ENCODE results near the gene CFAP54.
"Not testable (repeated sequence)": the region's sequence is repeated elsewhere in the genome, so short reads cannot be mapped to it uniquely, and the experiment has no call there.

CFAP54 gene

GRCh38 chr12:96711364-96711763, 222.0 kb downstream of the CFAP54 start:
- no peak overlapping the region for H3K4me3 ChIP-seq (ENCODE audit: low read depth, low read length)
- TF ChIP-seq, protein P1, sequence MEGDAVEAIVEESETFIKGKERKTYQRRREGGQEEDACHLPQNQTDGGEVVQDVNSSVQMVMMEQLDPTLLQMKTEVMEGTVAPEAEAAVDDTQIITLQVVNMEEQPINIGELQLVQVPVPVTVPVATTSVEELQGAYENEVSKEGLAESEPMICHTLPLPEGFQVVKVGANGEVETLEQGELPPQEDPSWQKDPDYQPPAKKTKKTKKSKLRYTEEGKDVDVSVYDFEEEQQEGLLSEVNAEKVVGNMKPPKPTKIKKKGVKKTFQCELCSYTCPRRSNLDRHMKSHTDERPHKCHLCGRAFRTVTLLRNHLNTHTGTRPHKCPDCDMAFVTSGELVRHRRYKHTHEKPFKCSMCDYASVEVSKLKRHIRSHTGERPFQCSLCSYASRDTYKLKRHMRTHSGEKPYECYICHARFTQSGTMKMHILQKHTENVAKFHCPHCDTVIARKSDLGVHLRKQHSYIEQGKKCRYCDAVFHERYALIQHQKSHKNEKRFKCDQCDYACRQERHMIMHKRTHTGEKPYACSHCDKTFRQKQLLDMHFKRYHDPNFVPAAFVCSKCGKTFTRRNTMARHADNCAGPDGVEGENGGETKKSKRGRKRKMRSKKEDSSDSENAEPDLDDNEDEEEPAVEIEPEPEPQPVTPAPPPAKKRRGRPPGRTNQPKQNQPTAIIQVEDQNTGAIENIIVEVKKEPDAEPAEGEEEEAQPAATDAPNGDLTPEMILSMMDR (IDR thresholded peaks at IDR 0.05; ENCODE audit: low read depth, low read length) = no peak

GRCh38 chr12:96714199-96714598, 224.8 kb downstream of the CFAP54 start:
- H3K4me3 ChIP-seq (ENCODE audit: low read depth, low read length) = no peak overlapping the region
- TF ChIP-seq, protein P1 (IDR thresholded peaks at IDR 0.05; ENCODE audit: low read depth, low read length) = no peak

DNA sequence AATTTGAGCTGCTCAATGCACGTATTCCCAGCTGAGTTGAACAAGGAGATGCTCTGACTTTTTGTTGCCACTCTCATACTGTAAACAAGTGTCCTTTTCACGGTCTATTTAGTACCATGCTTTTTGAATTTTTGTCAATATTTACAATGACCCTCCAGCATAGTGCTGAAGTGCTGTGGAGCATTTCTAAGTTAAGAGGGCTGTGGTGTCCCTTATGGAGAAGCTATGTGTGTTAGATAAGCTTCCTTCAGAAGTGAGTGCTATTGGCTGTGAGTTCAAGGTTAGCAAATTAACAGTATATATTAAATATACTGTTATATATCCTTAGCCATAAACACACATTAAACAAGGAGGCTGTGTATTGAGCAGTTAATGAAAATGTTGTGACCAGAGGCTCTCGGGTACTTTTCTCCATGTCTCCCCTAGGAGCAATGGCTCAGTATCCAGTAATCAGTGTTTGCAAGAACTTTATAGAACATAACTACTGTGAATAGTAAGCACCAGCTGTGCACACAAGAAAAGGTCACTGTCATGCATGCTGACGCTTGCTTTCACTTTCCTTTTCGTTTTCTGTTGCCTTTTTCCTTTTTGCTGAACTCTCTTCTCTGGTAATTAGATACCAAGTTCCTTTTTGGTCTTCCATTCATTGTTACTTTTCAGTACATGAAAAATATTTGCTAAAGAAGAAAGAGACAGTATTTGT, 230.4 kb downstream of the CFAP54 start:
- H3K4me3 ChIP-seq (ENCODE audit: low read depth, low read length) = peak overlapping the region; percentile 61
- TF ChIP-seq, protein P1 (IDR thresholded peaks at IDR 0.05; ENCODE audit: low read depth, low read length) = no peak

GRCh38 chr12:96720363-96720705, 231.0 kb downstream of the CFAP54 start:
- TF ChIP-seq, protein P1 (IDR thresholded peaks at IDR 0.05; ENCODE audit: low read depth, low read length) = no peak
- peak overlapping the region; percentile 61 for H3K4me3 ChIP-seq (ENCODE audit: low read depth, low read length)

DNA sequence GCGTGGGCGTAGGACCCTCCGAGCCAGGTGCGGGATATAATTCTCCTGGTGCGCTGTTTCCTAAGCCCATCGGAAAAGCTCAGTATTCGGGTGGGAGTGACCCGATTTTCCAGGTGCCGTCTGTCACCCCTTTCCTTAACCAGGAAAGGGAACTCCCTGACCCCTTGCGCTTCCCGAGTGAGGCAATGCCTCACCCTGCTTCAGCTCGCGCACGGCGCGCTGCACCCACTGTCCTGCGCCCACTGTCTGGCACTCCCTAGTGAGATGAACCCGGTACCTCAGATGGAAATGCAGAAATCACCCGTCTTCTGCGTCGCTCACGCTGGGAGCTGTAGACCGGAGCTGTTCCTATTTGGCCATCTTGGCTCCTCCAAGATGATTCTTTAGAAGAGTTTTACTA, 240.1 kb downstream of the CFAP54 start:
- not testable (repeated sequence) for H3K4me3 ChIP-seq (ENCODE audit: low read depth, low read length)

GRCh38 chr12:96729886-96730285, 240.5 kb downstream of the CFAP54 start:
- H3K4me3 ChIP-seq (ENCODE audit: low read depth, low read length) = no peak overlapping the region
- TF ChIP-seq, protein P1 (IDR thresholded peaks at IDR 0.05; ENCODE audit: low read depth, low read length) = no peak

DNA sequence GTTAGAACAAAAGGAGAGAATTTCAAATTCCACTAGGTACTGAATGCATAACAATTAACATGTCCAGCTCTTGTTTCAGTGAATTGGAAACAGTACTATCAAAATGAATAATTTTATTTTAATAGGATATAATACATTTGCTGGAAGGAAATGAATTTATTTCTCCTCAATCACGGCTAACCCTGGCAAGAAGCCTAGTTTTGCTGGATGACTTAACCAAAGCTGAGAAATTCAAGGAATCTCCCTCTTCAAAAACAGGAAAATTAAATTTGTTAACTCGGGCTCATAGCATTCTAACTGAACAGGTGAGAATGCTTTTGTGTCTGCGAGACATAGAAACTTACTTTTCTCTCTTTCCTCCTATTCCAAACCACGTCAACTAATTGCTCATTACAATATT, 254.2 kb downstream of the CFAP54 start:
- no peak overlapping the region for H3K4me3 ChIP-seq (ENCODE audit: low read depth, low read length)

More for the DNA sequence above, 254.2 kb downstream of the CFAP54 start:
- TF ChIP-seq, protein P1 (IDR thresholded peaks at IDR 0.05; ENCODE audit: low read depth, low read length) = no peak

Measured in WI38 (cell line).